22Rv1 (cell line): ENCODE measurements around the gene HOMER1.

Source experiments
- H3K27ac ChIP-seq: fragments of 450-650 bp; 2 replicates; pipeline ENCODE4 v1.5.1; 2017
- ZFX ChIP-seq: fragments of 450-650 bp; IDR thresholded peaks from 2 replicates; pipeline ENCODE4 v1.6.1; 2017; ENCODE audit warnings: antibody characterized with exemption, borderline replicate concordance
- TF ChIP-seq, protein P1 (sequence below): fragments of 450-650 bp; IDR thresholded peaks from 2 replicates; pipeline ENCODE4 v1.5.1; 2017; ENCODE audit warnings: mild to moderate bottlenecking

Gene HOMER1

DNA sequence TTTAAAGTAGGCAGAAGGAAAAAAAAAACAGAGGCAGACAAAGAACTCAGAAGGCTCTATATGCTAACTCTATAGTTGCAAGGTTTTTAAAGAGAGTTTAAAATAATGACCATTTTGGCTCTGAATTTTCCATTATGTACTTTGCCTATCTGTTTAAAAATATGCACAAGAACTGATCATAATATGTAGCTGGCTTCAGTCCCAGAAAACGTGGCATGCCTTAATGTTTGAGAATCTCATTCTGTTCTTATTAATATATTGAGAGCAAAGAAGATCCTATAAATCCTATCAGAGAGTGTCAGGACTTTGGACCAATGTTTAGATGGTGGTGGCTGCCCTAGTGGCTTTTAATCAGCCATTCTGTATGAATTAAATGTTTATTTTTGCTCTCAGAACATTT is 156.5 kb downstream of the HOMER1 start:
- no peak for TF ChIP-seq ZFX
- TF ChIP-seq, protein P1, sequence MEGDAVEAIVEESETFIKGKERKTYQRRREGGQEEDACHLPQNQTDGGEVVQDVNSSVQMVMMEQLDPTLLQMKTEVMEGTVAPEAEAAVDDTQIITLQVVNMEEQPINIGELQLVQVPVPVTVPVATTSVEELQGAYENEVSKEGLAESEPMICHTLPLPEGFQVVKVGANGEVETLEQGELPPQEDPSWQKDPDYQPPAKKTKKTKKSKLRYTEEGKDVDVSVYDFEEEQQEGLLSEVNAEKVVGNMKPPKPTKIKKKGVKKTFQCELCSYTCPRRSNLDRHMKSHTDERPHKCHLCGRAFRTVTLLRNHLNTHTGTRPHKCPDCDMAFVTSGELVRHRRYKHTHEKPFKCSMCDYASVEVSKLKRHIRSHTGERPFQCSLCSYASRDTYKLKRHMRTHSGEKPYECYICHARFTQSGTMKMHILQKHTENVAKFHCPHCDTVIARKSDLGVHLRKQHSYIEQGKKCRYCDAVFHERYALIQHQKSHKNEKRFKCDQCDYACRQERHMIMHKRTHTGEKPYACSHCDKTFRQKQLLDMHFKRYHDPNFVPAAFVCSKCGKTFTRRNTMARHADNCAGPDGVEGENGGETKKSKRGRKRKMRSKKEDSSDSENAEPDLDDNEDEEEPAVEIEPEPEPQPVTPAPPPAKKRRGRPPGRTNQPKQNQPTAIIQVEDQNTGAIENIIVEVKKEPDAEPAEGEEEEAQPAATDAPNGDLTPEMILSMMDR, result no peak
- H3K27ac ChIP-seq, result no peak overlapping the region

DNA sequence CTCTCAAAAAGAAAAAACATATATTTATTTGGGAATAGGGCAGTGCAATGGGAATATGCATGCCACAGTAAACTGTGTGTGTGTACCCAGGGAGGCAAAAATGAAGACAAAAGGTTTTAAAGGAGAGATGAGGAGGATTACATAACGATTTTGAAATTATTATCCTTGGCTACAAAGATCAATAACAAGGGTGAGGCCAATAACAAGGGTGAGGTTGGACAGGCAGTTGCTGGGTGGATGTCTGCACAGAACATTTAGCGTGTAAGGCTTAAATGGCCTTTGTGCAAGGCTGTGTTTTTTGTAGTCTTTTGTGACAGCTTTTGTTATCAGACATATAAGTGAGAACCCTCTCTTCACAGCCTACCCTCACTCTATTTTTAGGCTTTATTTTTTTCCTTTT is 164.1 kb downstream of the HOMER1 start:
- no peak overlapping the region for H3K27ac ChIP-seq
- TF ChIP-seq, protein P1, result no peak
- no peak for TF ChIP-seq ZFX

DNA sequence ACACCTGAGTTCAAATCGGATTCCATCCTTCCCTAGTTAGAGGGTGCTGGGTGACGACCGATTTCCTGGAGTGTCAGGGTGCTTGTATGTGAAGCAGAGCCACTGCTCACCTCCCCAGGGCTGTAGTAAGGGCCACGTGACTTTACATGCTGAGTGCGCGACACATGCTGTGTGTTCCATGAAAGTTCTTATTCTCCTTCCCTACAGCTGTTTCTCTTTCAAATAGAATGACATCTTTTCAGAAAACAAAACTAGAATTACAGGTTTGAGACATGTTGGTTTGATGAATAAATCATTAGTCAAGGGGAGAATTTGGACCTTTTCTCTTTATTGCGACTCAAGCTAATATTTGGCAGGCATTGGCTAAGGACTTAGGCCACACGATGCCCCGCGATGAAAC is 164.9 kb downstream of the HOMER1 start:
- no peak overlapping the region for H3K27ac ChIP-seq
- TF ChIP-seq ZFX, result no peak
- TF ChIP-seq, protein P1, result no peak

DNA sequence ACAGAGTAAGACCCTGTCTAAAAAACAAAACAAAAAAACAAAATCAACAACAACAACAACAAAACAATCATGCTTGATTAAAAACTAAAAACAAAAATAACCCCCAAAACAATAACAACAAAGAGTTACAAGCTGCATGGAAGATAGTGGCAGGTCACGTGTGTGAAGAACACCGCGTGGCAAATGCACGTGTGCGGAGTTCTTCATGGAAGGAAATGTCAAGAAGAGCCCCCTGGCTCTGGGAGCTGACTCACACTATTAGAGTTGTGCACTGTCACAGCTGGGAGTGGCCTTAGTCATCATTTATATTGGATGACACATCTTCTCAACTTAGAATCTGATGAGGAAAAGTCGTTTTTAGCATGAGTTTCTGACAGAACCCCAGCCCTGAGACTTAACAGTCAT is 167.5 kb downstream of the HOMER1 start:
- no peak overlapping the region for H3K27ac ChIP-seq
- no peak for TF ChIP-seq ZFX
- TF ChIP-seq, protein P1, result no peak

DNA sequence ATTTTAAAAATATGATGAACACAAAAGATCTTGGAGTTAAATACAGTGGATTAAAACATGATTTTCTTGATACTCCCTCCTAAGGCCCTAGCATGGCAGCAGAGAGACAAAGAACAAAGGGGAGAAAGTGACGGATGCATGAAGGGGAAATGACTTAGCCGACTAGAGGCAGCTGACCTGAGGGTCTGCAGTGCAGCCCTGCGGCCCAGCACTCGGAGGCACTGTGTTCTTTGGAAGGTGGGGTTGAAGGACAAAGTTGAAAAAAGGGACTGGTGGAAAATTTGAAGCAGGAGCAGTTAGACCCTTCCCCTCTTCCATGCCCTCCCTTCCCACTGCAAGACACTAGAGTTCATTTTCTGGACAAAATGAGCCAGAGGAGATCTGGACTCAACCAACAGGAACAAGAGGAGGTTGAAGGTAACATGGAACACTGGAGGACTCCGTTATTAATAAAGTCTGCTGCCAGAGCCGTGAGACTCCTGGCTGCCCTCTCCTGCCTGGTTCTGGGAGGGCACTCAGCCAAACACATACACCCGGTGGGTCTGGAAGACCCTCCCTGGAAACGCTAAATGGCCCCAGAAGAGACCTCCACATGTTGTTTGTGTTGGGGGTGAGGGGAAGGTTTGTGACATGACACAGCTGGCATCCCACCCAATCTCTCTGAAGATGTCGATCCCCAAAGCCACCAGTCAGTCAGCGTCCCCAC is 179.9 kb downstream of the HOMER1 start:
- no peak for TF ChIP-seq ZFX
- TF ChIP-seq, protein P1, result peak; percentile 19; the same call in 1 of the 2 replicates
- H3K27ac ChIP-seq, result no peak overlapping the region

DNA sequence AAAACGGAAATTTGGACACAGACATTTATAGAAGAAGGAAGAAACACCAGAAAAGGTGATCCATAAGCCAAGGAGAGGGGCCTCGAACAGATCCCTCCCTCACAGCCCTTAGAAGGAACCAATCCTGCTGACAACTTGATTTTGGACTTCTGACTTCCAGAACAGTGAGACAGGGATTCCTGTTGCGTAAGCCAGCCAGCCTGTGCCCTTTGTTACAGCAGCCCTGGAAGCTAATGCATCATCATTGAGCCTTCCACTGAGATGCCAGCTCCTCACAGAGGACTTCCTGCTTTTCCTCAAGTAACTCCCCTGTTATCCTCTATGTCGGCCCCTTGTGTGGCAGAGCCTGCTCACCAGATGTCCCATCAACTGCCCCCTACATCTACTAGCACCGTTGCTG is 183.9 kb downstream of the HOMER1 start:
- H3K27ac ChIP-seq, result no peak overlapping the region
- TF ChIP-seq, protein P1, result no peak
- TF ChIP-seq ZFX, result no peak

DNA sequence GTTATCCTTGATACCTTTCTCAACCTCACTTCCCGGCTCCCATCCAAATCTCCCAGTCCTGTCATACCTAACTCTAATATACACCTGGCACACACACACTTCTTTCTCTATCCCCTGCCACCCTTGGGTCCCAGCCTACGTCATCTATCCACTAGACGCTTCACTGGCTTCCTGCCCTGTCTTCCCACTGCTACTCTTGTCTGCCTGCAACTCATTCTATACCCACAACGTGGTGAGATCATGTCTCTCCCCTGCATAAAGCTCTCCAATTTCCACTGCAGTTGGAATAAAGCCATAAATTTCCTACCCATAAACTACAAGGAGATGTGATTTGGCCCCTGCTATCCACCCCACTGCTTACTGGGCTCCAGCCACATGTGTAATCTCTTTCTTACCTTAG is 184.5 kb downstream of the HOMER1 start:
- TF ChIP-seq, protein P1, result no peak
- no peak overlapping the region for H3K27ac ChIP-seq
